Mononuclear cell (primary cell): ENCODE measurements around the gene PREX1. TPM values are rescaled to one million over a fixed set of nuclear protein-coding genes. Genes with fewer than 3 reads are reported as not detected.

Source experiments
- H3K27me3 ChIP-seq: 2 replicates; pipeline ENCODE4 v1.6.0; 2011; ENCODE audit warnings: low read length, control low read depth; ENCODE audit not compliant: insufficient read depth
- H3K4me1 ChIP-seq: 2 replicates; pipeline ENCODE4 v1.5.1; 2011; ENCODE audit warnings: mild to moderate bottlenecking, low read length, control low read depth; ENCODE audit not compliant: insufficient read depth
- H3K4me3 ChIP-seq: 2 replicates; pipeline ENCODE4 v1.5.1; 2011; ENCODE audit warnings: mild to moderate bottlenecking, low read length, moderate library complexity
- H3K9me3 ChIP-seq: 2 replicates; pipeline ENCODE4 v1.5.1; 2011; ENCODE audit warnings: low read depth, mild to moderate bottlenecking, control low read depth, low read length
- total RNA-seq: library from RNA; depleted of rRNA; stranded (reverse); fragments of >200 nt; gene quantifications from one replicate; pipeline ENCODE4 v1.2.3, GENCODE V29; 2012

PREX1 gene
- total RNA-seq, 1 donor: 128 TPM

GRCh38 chr20:48585061-48585870 lies 242.5 kb downstream of the PREX1 start:
- Histone ChIP-seq H3K4me1 (no peaks in the 10 kb centered on the region), H3K4me3 (no peak overlapping the region), H3K27me3 (no peaks in the 10 kb centered on the region), H3K9me3 (no peaks in the 10 kb centered on the region)

- H3K9me3 ChIP-seq: no peaks in the 10 kb centered on the region
- no peak overlapping the region for H3K4me3 ChIP-seq
- no peaks in the 10 kb centered on the region for H3K27me3 ChIP-seq
- H3K4me1 ChIP-seq: no peaks in the 10 kb centered on the region
These were observed 243.3 kb downstream of the PREX1 start for GRCh38 chr20:48584391-48585060.

- Histone ChIP-seq H3K27me3 (no peaks in the 10 kb centered on the region), H3K4me3 (no peak overlapping the region), H3K9me3 (no peaks in the 10 kb centered on the region), H3K4me1 (no peaks in the 10 kb centered on the region)
These were observed 244.0 kb downstream of the PREX1 start for GRCh38 chr20:48583801-48584200.

GRCh38 chr20:48583171-48583570 lies 244.6 kb downstream of the PREX1 start:
- Histone ChIP-seq H3K4me3 (no peak overlapping the region), H3K9me3 (no peaks in the 10 kb centered on the region), H3K27me3 (no peaks in the 10 kb centered on the region), H3K4me1 (no peaks in the 10 kb centered on the region)

GRCh38 chr20:48582673-48582985 lies 245.2 kb downstream of the PREX1 start:
- no peaks in the 10 kb centered on the region for H3K9me3 ChIP-seq
- no peaks in the 10 kb centered on the region for H3K27me3 ChIP-seq
- H3K4me3 ChIP-seq: no peak overlapping the region
- H3K4me1 ChIP-seq: no peaks in the 10 kb centered on the region

GRCh38 chr20:48581167-48581566 lies 246.6 kb downstream of the PREX1 start:
- H3K9me3 ChIP-seq: no peaks in the 10 kb centered on the region
- no peaks in the 10 kb centered on the region for H3K27me3 ChIP-seq
- H3K4me1 ChIP-seq: no peaks in the 10 kb centered on the region
- no peak overlapping the region for H3K4me3 ChIP-seq

- no peaks in the 10 kb centered on the region for H3K4me1 ChIP-seq
These were observed 249.3 kb downstream of the PREX1 start for GRCh38 chr20:48578397-48579098.

GRCh38 chr20:48577557-48577956 lies 250.2 kb downstream of the PREX1 start:
- H3K27me3 ChIP-seq: no peaks in the 10 kb centered on the region
- no peaks in the 10 kb centered on the region for H3K4me1 ChIP-seq
- no peak overlapping the region for H3K4me3 ChIP-seq
- H3K9me3 ChIP-seq: no peaks in the 10 kb centered on the region

More at GRCh38 chr20:48578397-48579098, 249.3 kb downstream of the PREX1 start:
- no peak overlapping the region for H3K4me3 ChIP-seq
- no peaks in the 10 kb centered on the region for H3K9me3 ChIP-seq
- no peaks in the 10 kb centered on the region for H3K27me3 ChIP-seq

GRCh38 chr20:48574383-48574782 lies 253.4 kb downstream of the PREX1 start:
- H3K9me3 ChIP-seq: no peaks in the 10 kb centered on the region
- H3K4me3 ChIP-seq: no peak overlapping the region
- H3K27me3 ChIP-seq: no peaks in the 10 kb centered on the region
- no peaks in the 10 kb centered on the region for H3K4me1 ChIP-seq

Other genes starting within 250 kb of the PREX1 start
- gene ARFGEF2, start 93.7 kb upstream of the PREX1 start, total RNA-seq: 35.1 TPM
- gene CSE1L, start 218.3 kb upstream of the PREX1 start, total RNA-seq: 33.6 TPM